ENCODE results near the gene ZMAT3.

- TF ChIP-seq, protein P1, sequence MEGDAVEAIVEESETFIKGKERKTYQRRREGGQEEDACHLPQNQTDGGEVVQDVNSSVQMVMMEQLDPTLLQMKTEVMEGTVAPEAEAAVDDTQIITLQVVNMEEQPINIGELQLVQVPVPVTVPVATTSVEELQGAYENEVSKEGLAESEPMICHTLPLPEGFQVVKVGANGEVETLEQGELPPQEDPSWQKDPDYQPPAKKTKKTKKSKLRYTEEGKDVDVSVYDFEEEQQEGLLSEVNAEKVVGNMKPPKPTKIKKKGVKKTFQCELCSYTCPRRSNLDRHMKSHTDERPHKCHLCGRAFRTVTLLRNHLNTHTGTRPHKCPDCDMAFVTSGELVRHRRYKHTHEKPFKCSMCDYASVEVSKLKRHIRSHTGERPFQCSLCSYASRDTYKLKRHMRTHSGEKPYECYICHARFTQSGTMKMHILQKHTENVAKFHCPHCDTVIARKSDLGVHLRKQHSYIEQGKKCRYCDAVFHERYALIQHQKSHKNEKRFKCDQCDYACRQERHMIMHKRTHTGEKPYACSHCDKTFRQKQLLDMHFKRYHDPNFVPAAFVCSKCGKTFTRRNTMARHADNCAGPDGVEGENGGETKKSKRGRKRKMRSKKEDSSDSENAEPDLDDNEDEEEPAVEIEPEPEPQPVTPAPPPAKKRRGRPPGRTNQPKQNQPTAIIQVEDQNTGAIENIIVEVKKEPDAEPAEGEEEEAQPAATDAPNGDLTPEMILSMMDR (IDR thresholded peaks at IDR 0.05; ENCODE audit: low read length): no peak
- no peak for TF ChIP-seq EZH2 (optimal IDR thresholded peaks at IDR 0.05; ENCODE audit: low read depth, low read length)
- TF ChIP-seq EZH2phosphoT487 (IDR thresholded peaks at IDR 0.05; ENCODE audit: low read length): no peak
Observed at GRCh38 chr3:179088306-179088705, 16.7 kb upstream of the ZMAT3 start.

All from MM.1S (cell line).